RWPE2 (cell line): ENCODE data around the gene PDE8B.

ENCODE experiments used
- ATAC-seq: fragments of 200-7000 bp; cut with Tn5 transposase; 3 replicates; pipeline ENCODE4 v1.9.1; 2021; ENCODE audit warnings: low read depth
- DNase-seq: peaks from one replicate; pipeline ENCODE4 v3.0.0-alpha.2; 2020; ENCODE audit warnings: low spot score
- H3K27ac ChIP-seq: fragments of 450-650 bp; 2 replicates; pipeline ENCODE4 v1.5.1; 2017; ENCODE audit warnings: mild to moderate bottlenecking; ENCODE audit not compliant: poor library complexity, severe bottlenecking
- H3K27me3 ChIP-seq: fragments of 250-450 bp; sonication (Bioruptor Pico); 2 replicates; pipeline ENCODE4 v1.5.1; 2021; ENCODE audit warnings: mild to moderate bottlenecking, moderate library complexity; ENCODE audit not compliant: insufficient read depth, poor library complexity, severe bottlenecking
- H3K36me3 ChIP-seq: fragments of 250-450 bp; sonication (Bioruptor Pico); 2 replicates; pipeline ENCODE4 v1.5.1; 2020; ENCODE audit warnings: low read depth, mild to moderate bottlenecking, moderate library complexity
- H3K4me1 ChIP-seq: fragments of 250-450 bp; sonication (Bioruptor Pico); 2 replicates; pipeline ENCODE4 v1.5.1; 2021; ENCODE audit warnings: mild to moderate bottlenecking, moderate library complexity; ENCODE audit not compliant: insufficient read depth, poor library complexity, severe bottlenecking
- H3K4me3 ChIP-seq: fragments of 250-450 bp; sonication (Bioruptor Pico); 2 replicates; pipeline ENCODE4 v1.5.1; 2021; ENCODE audit warnings: mild to moderate bottlenecking, moderate library complexity; ENCODE audit not compliant: severe bottlenecking
- H3K9me3 ChIP-seq: fragments of 250-450 bp; sonication (Bioruptor Pico); 2 replicates; pipeline ENCODE4 v1.5.1; 2021; ENCODE audit warnings: mild to moderate bottlenecking, moderate library complexity; ENCODE audit not compliant: severe bottlenecking
- CTCF ChIP-seq: fragments of 450-650 bp; IDR thresholded peaks from one replicate; pipeline ENCODE4 v1.5.1; 2017; ENCODE audit warnings: mild to moderate bottlenecking, moderate library complexity; ENCODE audit not compliant: poor library complexity, severe bottlenecking

PDE8B gene

GRCh38 chr5:77209495-77210090 lies 887 bp upstream of the PDE8B start:
- H3K4me1 ChIP-seq: no peaks in the 10 kb centered on the region
- no peak for ATAC-seq
- no peak overlapping the region for H3K4me3 ChIP-seq
- H3K27me3 ChIP-seq: peaks cover 82% of the 10 kb centered on the region
- H3K36me3 ChIP-seq: no peaks in the 10 kb centered on the region
- no peaks in the 10 kb centered on the region for H3K9me3 ChIP-seq
- H3K27ac ChIP-seq: no peak overlapping the region
- no peak for DNase-seq
- no peak for TF ChIP-seq CTCF

- Histone ChIP-seq H3K27me3 (peaks cover 69% of the 10 kb centered on the region), H3K4me3 (peak overlapping the region; percentile 43)
- DNase-seq: no peak
Measured at GRCh38 chr5:77210964-77211690, 647 bp downstream of the PDE8B start.

GRCh38 chr5:77211691-77212047 lies 1.2 kb downstream of the PDE8B start:
- H3K36me3 ChIP-seq: no peaks in the 10 kb centered on the region
- H3K9me3 ChIP-seq: no peaks in the 10 kb centered on the region
- no peak for TF ChIP-seq CTCF
- no peaks in the 10 kb centered on the region for H3K4me1 ChIP-seq
- DNase-seq (no peak), ATAC-seq (no peak)
- H3K27me3 ChIP-seq: peaks cover 65% of the 10 kb centered on the region
- no peak overlapping the region for H3K4me3 ChIP-seq
- H3K27ac ChIP-seq: no peak overlapping the region

More at GRCh38 chr5:77210964-77211690, 647 bp downstream of the PDE8B start:
- no peaks in the 10 kb centered on the region for H3K4me1 ChIP-seq
- no peak for TF ChIP-seq CTCF
- no peaks in the 10 kb centered on the region for H3K36me3 ChIP-seq
- H3K27ac ChIP-seq: no peak overlapping the region
- ATAC-seq: peak; percentile 71
- no peaks in the 10 kb centered on the region for H3K9me3 ChIP-seq

GRCh38 chr5:77213601-77214000 lies 3.1 kb downstream of the PDE8B start:
- DNase-seq: no peak
- H3K36me3 ChIP-seq: no peaks in the 10 kb centered on the region
- no peak for TF ChIP-seq CTCF
- no peak for ATAC-seq
- peaks cover 47% of the 10 kb centered on the region for H3K27me3 ChIP-seq
- no peak overlapping the region for H3K27ac ChIP-seq
- H3K9me3 ChIP-seq: no peaks in the 10 kb centered on the region
- no peak overlapping the region for H3K4me3 ChIP-seq
- H3K4me1 ChIP-seq: no peaks in the 10 kb centered on the region

- DNase-seq (no peak), ATAC-seq (no peak)
- H3K9me3 ChIP-seq: no peaks in the 10 kb centered on the region
- TF ChIP-seq CTCF: no peak
- H3K36me3 ChIP-seq: no peaks in the 10 kb centered on the region
- H3K27ac ChIP-seq: no peak overlapping the region
- H3K27me3 ChIP-seq: peaks cover 41% of the 10 kb centered on the region
- no peak overlapping the region for H3K4me3 ChIP-seq
- H3K4me1 ChIP-seq: no peaks in the 10 kb centered on the region
Measured at GRCh38 chr5:77214151-77214550, 3.7 kb downstream of the PDE8B start.
